NCI-H2081 treated with DMSO at 0.1 percent for 48 hours (cell line): Measurements from ENCODE around the gene TRAF3.
"Not testable (repeated sequence)": the region's sequence is repeated elsewhere in the genome, so short reads cannot be mapped to it uniquely, and the experiment has no call there.

Source experiments
- DNase-seq: peaks from one replicate; lab custom pipeline; 2025; lab: John Stamatoyannopoulos, UW

Gene TRAF3

GRCh38 chr14:102806447-102806846 lies 29.2 kb downstream of the TRAF3 start:
- no peak for DNase-seq

- DNase-seq: no peak
Observed at GRCh38 chr14:102807013-102807406, 29.8 kb downstream of the TRAF3 start.

GRCh38 chr14:102809870-102810269 lies 32.6 kb downstream of the TRAF3 start:
- DNase-seq: no peak

GRCh38 chr14:102810523-102810922 lies 33.3 kb downstream of the TRAF3 start:
- DNase-seq: no peak

- DNase-seq: no peak
Observed at GRCh38 chr14:102811254-102811963, 34.2 kb downstream of the TRAF3 start.

- DNase-seq: no peak
Observed at GRCh38 chr14:102811971-102812370, 34.7 kb downstream of the TRAF3 start.

- DNase-seq: no peak
Observed at GRCh38 chr14:102813691-102814090, 36.4 kb downstream of the TRAF3 start.

- no peak for DNase-seq
Observed at GRCh38 chr14:102817318-102817717, 40.1 kb downstream of the TRAF3 start.

- no peak for DNase-seq
Observed at GRCh38 chr14:102817942-102818940, 41.0 kb downstream of the TRAF3 start.

GRCh38 chr14:102819176-102819628 lies 42.0 kb downstream of the TRAF3 start:
- no peak for DNase-seq

GRCh38 chr14:102819747-102820330 lies 42.6 kb downstream of the TRAF3 start:
- DNase-seq: no peak

- DNase-seq: no peak
Observed at GRCh38 chr14:102821252-102821651, 44.0 kb downstream of the TRAF3 start.

GRCh38 chr14:102822311-102822863 lies 45.1 kb downstream of the TRAF3 start:
- no peak for DNase-seq

GRCh38 chr14:102822887-102823286 lies 45.6 kb downstream of the TRAF3 start:
- DNase-seq: not testable (repeated sequence)

- DNase-seq: no peak
Observed at GRCh38 chr14:102823546-102823945, 46.3 kb downstream of the TRAF3 start.

GRCh38 chr14:102824832-102825231 lies 47.6 kb downstream of the TRAF3 start:
- DNase-seq: no peak

GRCh38 chr14:102825307-102826095 lies 48.3 kb downstream of the TRAF3 start:
- no peak for DNase-seq

- no peak for DNase-seq
Observed at GRCh38 chr14:102826161-102826560, 48.9 kb downstream of the TRAF3 start.

- DNase-seq: no peak
Observed at GRCh38 chr14:102826751-102827675, 49.8 kb downstream of the TRAF3 start.

- no peak for DNase-seq
Observed at GRCh38 chr14:102827716-102828115, 50.5 kb downstream of the TRAF3 start.
